Measurements from ENCODE around the gene ADAMTS17.

ADAMTS17 gene

GRCh38 chr15:100275641-100276040, 66.1 kb downstream of the ADAMTS17 start:
- no peak for DNase-seq

DNA sequence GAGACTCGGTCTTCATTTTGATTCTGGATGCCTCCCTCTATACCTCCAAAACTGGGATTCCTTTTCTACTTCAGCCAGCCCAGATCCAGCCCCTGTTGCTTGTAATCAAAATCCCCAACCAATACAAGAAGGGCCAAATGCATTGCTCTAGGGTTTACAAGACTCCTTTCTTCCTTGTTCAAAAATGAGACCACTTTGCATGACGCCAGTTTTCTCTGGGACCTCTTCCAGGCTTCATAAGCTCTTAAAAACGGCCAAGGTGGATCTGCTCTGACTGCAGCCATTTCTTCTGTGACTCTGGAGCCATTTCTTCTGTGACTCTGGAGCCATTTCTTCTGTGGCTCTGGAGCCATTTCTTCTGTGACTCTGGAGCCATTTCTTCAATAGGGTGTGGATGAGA, 71.9 kb downstream of the ADAMTS17 start:
- DNase-seq: no peak

- no peak for DNase-seq
Observed at GRCh38 chr15:100266166-100266565, 75.6 kb downstream of the ADAMTS17 start.

DNA sequence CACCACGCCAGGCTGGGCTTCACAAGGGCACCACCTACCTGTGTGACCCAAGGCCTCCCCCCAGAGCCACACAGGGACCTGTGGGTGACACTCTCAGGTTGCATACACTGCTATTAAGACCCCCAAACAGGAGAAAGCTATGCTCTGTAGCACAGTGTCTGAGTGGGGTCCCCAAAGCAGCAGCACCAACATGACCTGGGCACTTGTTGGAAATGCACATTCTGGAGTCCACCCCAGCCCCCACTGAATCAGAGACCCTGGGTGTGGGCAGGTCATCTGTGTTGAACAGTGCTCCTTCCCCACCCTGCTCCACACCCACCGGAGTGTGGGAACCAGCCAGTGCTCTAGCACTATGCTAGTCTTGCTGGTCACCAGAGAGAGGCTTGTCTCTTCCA, 76.1 kb downstream of the ADAMTS17 start:
- DNase-seq: no peak

DNA sequence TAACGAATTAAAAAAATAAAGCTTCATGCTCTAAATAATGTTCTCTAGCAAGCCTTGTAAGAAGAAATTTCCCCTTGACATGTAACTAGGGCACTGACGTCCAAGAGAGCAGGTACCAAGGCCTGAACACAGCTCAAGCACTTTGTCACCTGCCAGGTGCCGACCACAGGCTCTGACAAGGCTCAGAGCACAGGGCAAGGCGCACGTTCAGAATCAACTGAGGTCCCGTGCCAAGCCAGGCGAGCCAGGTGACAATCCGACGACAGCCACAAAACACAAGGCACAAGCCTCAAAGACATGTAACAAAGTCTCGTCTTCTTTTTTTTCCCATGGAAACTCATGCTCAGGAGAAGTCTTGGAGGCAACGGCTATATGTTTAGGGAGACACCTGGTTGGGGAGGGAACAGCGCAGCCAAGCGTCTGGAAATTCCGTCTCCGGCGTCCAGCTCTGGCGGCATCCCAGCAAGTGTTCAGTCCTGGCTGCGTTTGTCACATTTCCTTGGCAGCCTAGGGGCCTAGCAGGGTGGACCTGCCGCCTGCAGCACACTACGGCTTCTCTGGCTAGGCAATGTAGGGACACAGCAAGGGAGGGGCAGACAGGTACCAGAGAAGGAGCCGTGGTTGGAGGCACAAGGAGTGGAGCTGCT, 76.7 kb downstream of the ADAMTS17 start:
- no peak for DNase-seq

DNA sequence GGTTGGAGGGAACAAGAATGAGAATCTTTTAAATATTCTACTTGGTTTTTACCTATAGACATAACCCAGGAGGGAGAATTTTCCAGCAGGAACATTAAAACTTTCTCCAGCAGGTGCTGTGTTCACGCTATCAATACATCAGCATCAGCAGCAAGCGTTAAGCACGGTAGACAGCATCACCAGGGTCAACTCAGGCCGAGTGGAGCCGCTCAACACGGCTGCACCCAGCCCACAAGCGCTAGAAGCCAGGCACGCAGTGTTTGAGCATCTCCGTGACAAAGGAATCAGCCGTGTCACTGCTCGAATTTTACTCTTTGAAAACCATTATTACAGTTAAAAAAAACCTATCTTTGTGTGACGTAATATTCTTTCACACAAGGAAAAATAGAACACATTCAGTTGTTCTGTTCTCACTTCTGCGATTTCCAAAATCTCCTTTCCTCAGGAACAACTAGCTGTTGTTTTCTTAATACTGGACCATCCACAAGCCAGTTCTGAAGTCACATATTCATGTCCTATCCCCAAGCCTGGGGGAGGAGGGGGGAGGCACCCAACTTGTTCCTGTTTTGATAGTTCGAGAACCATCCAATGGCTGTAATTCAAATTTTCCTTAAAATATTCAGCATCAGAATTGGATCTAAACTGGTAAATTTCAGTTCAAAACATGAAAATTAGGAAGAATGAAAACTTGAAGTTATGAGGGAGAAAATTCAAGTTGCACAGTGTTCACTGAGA, 77.9 kb downstream of the ADAMTS17 start:
- DNase-seq: no peak

DNA sequence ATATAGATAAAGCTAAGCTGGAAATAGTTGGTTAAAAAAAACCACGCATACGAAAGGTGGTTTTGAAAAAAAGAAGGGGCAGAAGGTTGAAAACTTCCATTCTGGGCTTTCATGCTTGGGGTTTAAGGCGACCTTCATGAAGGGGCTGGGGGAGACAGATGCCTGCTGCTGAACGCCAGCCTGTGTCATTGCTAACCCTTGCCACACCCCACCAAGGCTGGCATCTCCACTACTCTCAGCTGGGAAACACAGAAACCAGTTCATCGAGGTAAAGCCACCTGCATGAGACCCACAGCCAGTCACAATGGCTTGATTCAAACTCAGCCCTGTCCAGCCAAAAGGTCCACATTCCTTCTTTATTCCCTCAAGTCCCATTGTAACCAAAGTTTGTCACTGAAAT, 78.7 kb downstream of the ADAMTS17 start:
- DNase-seq: no peak

GRCh38 chr15:100261302-100262240, 80.2 kb downstream of the ADAMTS17 start:
- DNase-seq: no peak

- DNase-seq: no peak
Observed at GRCh38 chr15:100259266-100259665, 82.5 kb downstream of the ADAMTS17 start.

DNA sequence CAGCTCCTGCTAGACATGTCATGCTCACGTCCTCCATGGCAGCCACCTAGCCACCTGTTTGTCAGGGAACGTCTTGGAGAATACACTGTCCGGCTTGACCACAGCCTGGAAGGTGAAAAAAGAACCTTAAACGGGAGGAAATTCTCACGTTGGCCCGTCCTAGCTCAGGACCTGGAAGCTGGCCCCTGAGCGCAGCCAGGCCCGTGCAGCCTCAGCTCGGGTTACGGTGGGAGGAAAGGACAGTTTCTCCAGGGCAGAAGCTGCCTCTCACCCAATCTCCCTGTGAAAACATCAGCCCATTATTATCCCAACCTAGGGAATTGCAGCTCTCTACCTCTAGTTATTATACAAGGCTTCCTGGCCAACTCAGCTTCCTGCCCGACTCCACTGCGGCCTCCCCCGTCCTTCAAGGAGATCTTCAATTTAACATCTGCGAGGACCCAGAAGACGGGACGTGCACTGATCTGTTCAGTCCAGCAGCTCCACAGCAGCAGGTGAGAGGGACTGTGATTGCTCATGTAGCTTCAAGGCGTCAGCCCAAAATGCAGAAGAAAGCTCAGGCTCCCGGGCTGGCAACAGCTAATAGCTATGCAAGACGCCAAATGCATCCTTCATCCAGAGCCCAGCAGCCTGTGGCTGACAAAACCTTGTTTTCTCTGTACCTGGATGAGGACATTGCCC, 84.7 kb downstream of the ADAMTS17 start:
- no peak for DNase-seq

- DNase-seq: no peak
Observed at GRCh38 chr15:100256101-100256969, 85.4 kb downstream of the ADAMTS17 start.

GRCh38 chr15:100255644-100256043, 86.1 kb downstream of the ADAMTS17 start:
- no peak for DNase-seq

DNA sequence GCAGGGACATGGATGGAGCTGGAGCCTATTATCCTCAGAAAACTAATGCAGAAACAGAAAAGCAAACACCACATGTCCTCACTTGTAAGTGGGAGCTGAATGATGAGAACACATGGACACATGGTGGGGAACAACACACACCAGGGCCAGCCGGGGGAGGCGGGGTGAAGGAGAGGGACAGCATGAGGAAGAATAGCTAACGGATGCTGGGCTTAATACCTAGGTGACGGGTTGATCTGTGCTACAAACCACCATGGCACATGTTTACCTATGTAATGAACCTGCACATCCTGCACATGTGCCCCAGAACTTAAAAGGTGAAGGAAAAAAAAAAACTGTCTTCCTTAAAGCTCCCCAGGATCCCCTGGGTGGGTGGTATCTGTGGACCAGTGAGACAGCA, 87.1 kb downstream of the ADAMTS17 start:
- DNase-seq: no peak

GRCh38 chr15:100254285-100254684, 87.5 kb downstream of the ADAMTS17 start:
- no peak for DNase-seq

GRCh38 chr15:100253640-100254039, 88.1 kb downstream of the ADAMTS17 start:
- no peak for DNase-seq

GRCh38 chr15:100252779-100253417, 88.9 kb downstream of the ADAMTS17 start:
- no peak for DNase-seq

GRCh38 chr15:100252359-100252758, 89.4 kb downstream of the ADAMTS17 start:
- DNase-seq: no peak

GRCh38 chr15:100250176-100250800, 91.5 kb downstream of the ADAMTS17 start:
- no peak for DNase-seq

DNA sequence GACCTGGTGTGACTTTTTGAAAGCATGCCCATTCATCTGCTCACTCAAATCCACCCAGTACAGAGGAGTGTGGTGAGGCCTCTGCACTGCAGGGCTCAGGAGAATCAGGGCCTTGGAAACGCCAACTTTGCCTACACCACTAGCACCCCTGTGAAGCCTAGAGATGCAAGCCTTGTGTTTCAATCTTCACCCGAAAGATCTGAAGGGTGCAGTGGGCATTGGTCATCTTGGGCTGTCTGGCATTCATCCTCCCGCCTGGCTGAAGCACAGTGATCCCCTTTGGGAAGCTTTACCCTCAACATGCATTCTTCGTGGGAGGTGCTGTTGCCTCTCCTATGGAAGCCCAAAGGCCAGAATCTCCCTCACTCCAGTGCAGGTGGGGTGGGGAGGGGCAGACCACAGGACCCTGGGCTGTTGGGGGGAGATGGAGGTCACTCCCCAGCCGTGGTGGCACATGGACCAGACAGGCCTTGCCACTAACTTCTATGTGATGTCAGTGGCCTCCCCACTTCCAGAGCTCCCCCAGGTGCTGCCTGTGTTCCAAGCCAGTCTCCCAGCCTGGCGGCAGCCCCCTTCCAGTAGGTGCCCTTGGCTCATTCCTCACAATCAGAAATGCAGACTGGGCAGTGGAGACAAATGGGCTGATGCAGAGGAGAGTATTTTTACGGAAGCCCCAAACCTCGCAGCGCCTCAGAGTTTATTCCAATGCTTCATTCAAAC, 92.5 kb downstream of the ADAMTS17 start:
- DNase-seq: no peak

DNA sequence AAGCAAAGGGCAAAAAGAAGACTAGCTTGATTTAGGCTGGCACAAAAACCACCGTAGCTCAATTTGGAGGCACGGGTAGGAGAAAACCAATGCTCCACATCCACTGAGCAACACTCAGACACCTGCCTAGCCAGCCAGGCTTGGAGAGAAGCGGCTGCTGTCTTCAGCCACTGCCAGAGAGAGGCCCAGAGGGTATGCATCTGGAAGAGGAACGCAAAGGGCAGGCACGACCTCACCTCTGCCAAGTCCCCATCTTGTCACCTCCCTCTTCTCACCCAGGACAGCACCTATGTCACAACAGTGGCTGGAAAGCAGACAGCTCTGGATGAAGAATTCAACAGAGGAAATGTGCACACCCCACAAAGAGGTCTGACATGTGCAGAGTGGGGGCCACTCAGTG, 93.5 kb downstream of the ADAMTS17 start:
- DNase-seq: no peak
